GM18511 (cell line): ENCODE measurements around the gene TVP23C.
"Not testable (repeated sequence)": the region's sequence is repeated elsewhere in the genome, so short reads cannot be mapped to it uniquely, and the experiment has no call there.

Experiments
- ATAC-seq: cut with Tn5 transposase; IDR thresholded peaks from one replicate; pipeline ENCODE4 v1.9.1; 2021; ENCODE audit warnings: mild to moderate bottlenecking, moderate library complexity; ENCODE audit not compliant: unreplicated experiment

TVP23C gene

GRCh38 chr17:15563375-15563857 is at the start of gene TVP23C:
TSS of gene TVP23C (minus strand) at chr17:15563483. CDS start at chr17:15563448, 35 bp downstream.
- peak; percentile 88 for ATAC-seq

GRCh38 chr17:15592960-15593359 is 29.7 kb upstream of the TVP23C start:
- ATAC-seq: not testable (repeated sequence)

GRCh38 chr17:15591986-15592385 is 28.7 kb upstream of the TVP23C start:
- ATAC-seq: not testable (repeated sequence)

GRCh38 chr17:15590844-15591243 is 27.6 kb upstream of the TVP23C start:
- ATAC-seq: not testable (repeated sequence)

- ATAC-seq: peak; percentile 82
Observed at GRCh38 chr17:15589544-15590536, 26.6 kb upstream of the TVP23C start.

- not testable (repeated sequence) for ATAC-seq
Observed at GRCh38 chr17:15588017-15588416, 24.7 kb upstream of the TVP23C start.

GRCh38 chr17:15583313-15583712 is 20.0 kb upstream of the TVP23C start:
- not testable (repeated sequence) for ATAC-seq

- not testable (repeated sequence) for ATAC-seq
Observed at GRCh38 chr17:15581462-15581861, 18.2 kb upstream of the TVP23C start.

- not testable (repeated sequence) for ATAC-seq
Observed at GRCh38 chr17:15576848-15577247, 13.6 kb upstream of the TVP23C start.

- not testable (repeated sequence) for ATAC-seq
Observed at GRCh38 chr17:15574660-15575059, 11.4 kb upstream of the TVP23C start.

GRCh38 chr17:15573870-15574269 is 10.6 kb upstream of the TVP23C start:
- ATAC-seq: not testable (repeated sequence)

- ATAC-seq: peak; percentile 58
Observed at GRCh38 chr17:15562613-15563374, 489 bp downstream of the TVP23C start.

- ATAC-seq: not testable (repeated sequence)
Observed at GRCh38 chr17:15561439-15561838, 1.8 kb downstream of the TVP23C start.

GRCh38 chr17:15558403-15559105 is 4.7 kb downstream of the TVP23C start:
- not testable (repeated sequence) for ATAC-seq

GRCh38 chr17:15557334-15557832 is 5.9 kb downstream of the TVP23C start:
- not testable (repeated sequence) for ATAC-seq

GRCh38 chr17:15552932-15553331 is 10.4 kb downstream of the TVP23C start:
- ATAC-seq: not testable (repeated sequence)

GRCh38 chr17:15549552-15549951 is 13.7 kb downstream of the TVP23C start:
- not testable (repeated sequence) for ATAC-seq

- not testable (repeated sequence) for ATAC-seq
Observed at GRCh38 chr17:15546604-15547003, 16.7 kb downstream of the TVP23C start.

- ATAC-seq: not testable (repeated sequence)
Observed at GRCh38 chr17:15540371-15541219, 22.7 kb downstream of the TVP23C start.
